HG03571 (cell line): ENCODE data around the gene ERCC3.
A peak's percentile ranks its signal among the peaks of the same experiment; 100 is the strongest.

Experiments
- ATAC-seq: cut with Tn5 transposase; IDR thresholded peaks from one replicate; pipeline ENCODE4 v1.9.1; 2021; ENCODE audit not compliant: unreplicated experiment

Gene ERCC3

DNA sequence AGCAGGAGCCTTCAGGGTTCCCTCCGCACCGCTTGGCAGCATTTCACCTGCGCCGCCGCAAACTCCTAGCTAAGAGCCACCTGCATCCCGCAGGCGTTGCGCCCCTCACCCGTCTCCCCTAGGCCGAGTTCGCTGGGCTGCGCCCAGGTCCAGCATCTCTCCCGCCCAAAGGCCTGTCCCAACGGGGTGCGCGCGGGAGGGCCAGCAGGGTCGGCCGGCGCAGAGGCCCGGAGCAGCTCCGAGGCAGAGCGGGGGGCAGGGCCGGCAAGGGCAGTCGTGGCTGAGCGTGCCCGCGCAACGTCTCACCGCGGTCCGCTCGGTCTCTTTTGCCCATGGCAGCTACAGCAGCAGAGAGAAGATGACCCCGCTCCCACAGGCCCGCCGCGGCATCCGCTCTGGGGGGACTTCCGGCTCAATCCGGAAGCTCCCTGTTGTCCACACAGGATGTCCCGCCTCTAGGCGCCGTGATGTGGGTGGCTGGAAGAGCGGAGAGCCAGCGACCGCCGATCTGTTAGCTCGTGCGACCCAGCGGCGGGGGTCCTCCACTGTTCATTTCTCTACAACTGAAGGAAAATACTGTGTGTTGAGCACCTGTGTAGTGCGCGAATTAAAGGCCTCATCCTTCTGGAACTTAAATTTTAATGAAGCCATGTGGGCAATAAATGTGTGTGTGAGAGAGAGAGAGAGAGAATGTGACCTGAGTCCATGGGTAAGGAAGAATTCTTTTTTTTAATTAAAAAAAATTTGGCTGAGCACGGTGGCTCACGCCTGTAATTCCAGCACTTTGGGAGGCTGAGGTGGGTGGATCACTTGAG is at the start of gene ERCC3:
Gene ERCC3, minus strand, starts transcription at position 397 of the 815 bp plus-strand sequence. Its CDS starts 63 bp downstream, at position 334.
- ATAC-seq = peak; percentile 98

DNA sequence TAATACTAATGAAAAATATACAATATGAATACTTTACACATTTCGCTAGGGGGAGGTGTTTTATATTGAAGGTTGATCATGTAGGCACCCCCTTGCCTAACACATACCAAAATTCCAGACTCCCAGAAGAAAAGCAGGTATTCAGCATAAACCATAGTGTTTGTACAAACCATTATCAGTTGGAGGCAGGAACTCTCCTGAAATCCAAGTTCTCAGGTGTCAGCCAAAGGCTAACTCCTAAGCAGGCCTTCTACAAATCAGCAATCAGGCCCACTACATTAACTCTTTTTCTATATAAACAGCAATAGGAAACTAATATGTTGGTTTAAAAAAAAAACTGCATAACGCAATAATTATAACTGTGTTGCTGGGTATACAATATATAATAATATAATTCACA is 49.3 kb upstream of the ERCC3 start:
- no peak for ATAC-seq

DNA sequence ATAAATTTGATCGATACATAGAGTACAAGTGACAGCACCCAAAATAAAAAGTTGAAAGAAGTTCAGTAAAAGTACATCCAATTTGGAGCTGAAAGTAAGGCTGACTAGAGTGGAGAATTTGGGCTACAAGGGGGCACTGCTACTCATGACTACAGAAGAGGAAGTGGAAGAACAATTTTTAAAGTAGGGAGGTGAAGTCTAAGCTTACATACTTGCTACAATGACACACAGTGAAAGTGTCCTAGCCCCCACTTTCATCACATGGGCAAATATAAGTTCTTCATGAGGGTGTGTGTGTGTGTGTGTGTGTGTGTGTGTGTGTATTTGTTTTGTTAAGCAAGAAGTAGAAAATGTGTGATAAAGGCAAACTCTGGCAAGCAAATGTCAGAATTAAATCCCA is 48.2 kb upstream of the ERCC3 start:
- ATAC-seq = no peak

DNA sequence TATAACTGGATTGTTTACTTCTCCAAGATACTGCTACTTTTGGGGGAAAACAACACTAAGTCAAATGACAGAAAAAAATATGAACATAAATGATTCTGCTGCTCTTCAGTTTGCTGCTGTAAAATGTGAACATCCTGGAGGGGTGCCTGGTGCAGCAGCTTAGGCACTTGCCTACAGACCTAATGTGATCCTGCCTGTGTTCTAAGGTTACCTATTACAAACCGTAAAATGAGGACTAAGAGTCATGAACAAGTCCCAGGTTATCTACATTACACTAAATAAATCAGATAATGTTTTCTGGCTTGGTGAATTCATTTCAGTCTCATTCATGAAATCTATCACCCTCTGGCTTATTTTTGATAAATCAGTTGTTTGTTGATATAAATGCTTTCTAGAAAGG is 38.4 kb upstream of the ERCC3 start:
- ATAC-seq = no peak

DNA sequence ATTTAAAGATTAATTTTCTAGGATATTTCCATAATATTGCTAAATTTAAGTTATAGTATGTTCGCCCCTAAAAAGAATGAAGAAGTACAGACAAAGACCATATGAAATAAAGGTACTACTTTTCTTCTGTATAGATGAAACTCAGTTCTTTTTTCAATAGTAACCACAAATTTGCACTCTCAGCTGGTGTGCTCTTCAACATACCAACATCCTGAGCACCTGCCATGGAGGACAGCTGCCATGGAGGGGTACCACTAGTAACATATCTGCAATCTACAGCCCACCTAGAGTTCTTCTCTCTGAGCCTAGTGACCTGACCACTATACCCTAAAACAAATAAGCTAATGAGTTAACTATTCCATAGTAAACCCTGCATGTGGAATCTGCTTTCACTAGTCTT is 36.8 kb upstream of the ERCC3 start:
- no peak for ATAC-seq

DNA sequence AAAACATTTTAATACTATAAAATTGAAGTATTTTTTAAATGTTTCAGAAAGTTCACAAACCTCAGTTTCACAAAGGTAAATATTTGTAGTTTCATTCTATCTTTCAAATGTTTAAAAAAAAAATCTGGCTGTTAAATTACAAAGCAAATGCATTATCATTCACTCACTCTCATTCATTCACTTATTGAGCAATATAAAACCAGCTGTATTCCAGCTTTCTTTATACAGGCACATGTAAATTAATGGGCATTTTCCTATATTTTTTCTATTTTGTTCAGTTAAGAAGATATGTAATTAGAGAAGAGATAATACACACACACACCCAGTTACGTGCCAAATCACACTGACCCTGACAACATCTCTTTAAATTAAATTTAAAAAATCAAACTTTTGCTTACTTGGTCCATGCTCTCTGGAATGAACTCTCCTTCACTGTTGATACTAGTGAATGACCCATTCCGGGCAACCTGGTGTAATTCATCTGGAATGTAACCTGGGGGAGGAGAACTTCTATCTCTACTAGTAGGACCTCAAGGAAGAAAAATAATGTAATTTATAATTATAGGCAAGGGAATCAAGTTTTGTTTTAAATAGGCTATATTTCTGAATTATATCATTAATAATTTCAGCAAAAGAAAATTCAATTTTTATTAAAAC is 32.5 kb upstream of the ERCC3 start:
- ATAC-seq = no peak

DNA sequence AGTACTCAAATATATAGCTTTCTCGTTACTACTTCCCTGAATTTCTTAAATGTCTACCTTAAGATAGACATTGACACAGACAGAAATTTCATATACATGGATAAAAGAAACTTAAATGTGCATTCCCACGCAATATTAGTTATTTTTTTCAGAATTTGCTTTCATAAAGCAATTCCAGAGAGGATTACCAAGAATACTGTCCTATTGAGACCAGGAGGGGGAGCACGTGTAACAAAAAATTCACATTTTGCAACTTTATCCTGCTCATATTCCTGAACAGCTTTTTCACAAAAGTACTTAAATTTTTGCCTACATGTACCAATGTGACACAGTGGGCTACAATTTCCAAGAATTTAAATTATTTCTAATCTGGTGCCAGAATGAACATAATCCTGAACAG is 30.7 kb upstream of the ERCC3 start:
- no peak for ATAC-seq

DNA sequence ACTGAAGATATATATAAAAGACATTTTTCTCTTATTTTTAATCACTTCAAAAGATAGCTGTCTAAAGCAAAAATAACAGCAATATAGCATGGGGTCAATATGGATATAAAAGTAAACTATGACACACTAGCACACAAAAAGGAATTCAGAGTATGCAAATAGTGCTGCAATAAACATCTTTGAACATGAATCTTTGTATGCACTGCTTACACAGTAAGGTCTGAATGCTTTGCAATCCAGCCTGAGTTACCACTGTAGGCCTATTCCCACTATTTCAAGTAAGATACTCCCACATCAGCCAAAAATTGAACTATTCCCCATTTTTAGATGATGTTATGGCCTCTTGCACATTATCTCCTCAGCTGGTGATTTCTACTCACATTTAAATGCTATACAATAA is 27.4 kb upstream of the ERCC3 start:
- ATAC-seq = no peak

DNA sequence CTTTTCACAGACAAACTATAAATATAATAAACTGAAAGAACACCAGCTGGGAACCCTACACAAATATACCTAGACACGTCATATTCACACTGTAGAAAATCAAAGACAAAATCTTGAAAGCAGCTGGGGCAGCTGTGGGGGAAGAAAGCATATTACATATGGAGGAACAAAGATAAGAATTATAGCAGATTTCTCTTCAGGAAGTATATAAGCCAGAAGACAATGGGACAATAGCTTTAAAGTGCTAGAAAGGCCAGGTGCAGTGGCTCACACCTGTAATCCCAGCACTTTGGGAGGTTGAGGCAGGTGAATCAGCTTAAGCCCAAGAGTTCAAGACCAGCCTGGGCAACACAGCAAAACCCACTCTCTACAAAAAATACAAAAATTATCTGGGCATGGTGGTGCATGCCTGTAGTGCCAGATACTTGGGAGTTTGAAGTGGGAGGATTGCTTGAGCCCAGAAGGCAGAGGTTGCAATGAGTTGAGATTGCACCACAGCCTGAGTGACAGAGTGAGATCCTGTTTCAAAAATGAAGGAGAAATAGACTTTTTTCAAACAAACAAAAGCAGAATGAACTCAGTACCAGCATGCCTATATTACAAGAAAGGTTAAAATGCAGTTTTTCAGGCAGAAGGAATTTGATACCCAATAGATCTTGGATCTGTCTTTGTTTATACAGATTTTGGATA is 26.8 kb upstream of the ERCC3 start:
- ATAC-seq = no peak

DNA sequence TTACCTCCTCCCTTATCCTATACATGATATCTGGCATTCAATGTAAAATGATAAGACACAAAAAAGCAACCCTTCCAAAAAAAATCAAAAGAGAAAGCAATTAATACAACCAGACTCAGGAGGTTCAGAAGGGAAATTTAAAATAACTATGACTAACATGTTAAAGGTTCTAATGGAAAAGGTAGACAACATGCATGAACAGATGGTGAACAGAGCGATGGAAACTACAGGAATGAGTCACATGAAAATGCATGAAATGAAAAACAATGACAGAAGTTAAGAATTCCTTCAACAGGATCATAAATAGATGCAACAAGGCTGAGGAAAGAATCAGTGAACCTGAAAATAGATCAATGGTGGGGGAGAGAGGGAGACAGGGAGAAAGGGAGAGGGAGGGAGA is 26.1 kb upstream of the ERCC3 start:
- no peak for ATAC-seq

DNA sequence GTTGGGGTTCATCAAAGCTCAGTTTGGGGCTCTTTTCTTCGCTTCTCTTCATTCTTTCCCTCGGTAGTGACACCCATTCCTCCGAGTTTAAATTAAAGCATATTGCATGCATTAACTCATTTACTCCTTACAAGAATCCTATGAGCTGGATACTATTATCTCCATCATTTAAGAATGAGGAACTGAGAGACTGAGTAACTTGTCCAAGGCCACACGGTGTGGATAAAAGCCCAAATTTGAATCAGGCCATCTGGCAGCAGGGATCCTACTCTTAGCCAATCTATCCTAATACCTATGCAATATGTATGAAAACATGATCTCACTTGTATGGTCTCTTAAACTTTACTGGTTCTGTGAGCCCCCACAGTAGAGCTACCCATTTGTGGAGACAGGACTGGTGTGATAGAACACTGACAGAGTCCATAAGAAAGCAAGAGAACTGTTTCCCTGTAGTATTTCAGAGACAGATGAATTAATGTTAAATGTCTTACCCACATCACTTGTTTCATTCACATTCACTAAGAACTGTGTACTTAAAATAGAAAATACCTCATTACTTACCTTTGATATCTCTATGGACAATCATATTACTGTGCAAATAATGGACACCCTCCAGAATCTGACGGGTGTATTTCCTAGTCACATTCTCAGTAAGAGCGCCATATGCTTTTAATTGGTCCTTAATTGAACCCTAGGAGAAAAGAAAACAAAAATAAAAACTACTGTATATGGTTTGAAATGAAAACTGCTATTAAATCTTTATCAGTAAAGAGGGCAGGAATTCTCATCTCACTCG is 20.4 kb upstream of the ERCC3 start:
- no peak for ATAC-seq

DNA sequence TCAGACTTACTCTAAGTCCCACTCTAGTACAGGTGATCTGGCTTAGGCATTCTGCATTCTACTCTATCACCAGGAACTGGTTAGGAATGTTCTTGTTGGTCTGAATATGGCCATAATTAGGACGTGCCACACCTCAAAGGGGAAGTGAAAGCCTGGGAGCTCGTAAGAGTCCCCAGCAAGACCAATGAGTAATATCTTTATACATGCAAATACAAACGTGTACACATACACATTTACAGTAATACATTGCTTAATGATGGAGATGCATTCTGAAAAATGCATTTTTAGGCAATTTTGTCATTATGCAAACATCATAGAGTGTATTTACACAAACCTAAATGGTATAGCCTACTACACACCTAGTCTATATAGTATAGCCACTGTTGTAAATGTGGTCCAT is 19.5 kb upstream of the ERCC3 start:
- peak; percentile 95 for ATAC-seq

DNA sequence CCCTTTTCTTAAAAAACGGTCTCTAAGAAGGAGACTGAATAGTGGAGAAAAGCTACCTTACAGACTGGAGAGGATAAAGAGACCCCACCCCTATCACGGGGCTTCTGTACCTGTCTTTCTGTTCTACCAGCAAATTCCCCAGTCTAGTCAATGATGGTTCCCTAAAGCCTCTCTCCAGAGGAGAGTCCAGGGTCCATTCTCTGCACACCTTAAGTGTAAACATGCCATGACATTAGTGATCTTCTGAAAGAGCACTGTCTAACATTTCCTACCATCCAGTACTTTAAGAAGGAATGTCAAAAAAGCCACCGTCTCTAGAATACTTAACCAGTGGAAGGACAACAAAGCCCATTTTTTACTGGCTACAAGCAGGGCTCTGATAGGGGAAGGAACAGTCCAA is 17.0 kb upstream of the ERCC3 start:
- ATAC-seq = no peak

DNA sequence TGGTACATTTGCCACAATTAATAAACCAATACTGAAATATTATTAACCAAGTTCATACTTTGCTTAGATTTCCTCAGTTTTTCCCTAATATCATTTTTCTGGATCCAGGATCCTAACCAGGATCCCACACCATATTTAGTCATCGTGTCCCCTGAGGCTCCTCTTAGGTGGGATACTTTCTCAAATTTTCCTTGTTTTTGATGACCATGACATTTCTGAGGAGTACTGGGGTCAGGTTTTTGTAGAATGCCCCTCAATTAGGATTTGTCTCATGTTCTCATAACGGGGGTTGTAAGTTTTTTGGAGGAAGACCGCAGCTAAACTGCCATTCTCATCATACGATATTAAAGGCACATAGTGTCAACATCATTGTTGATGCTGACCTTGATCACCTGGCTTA is 15.5 kb upstream of the ERCC3 start:
- ATAC-seq = no peak

DNA sequence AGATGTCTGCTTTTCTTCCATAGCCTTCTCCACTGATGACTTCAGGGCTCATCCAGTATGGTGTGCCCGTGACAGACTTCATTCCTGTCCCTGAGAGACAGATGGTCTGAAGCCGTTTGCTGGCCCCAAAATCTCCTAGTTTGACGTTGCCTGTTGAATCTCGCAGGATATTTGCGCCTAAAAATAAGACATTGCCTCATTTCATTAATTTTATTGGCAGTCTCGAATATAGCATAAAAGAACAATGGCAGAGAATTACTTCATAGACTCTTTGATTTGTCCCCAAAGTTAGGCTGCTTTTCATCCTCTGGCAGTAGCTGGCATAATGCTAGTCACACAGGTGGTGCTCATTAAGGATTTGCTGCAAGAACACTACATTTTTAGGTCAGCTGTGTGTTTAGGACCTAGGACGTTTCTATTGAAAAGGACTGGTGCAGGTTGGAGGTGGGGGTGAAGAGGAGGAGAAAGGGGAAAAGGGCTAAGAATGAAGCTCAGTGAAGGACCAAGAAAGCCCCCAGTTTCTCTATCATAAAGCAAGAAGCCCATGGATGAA is 14.7 kb upstream of the ERCC3 start:
- ATAC-seq = no peak

DNA sequence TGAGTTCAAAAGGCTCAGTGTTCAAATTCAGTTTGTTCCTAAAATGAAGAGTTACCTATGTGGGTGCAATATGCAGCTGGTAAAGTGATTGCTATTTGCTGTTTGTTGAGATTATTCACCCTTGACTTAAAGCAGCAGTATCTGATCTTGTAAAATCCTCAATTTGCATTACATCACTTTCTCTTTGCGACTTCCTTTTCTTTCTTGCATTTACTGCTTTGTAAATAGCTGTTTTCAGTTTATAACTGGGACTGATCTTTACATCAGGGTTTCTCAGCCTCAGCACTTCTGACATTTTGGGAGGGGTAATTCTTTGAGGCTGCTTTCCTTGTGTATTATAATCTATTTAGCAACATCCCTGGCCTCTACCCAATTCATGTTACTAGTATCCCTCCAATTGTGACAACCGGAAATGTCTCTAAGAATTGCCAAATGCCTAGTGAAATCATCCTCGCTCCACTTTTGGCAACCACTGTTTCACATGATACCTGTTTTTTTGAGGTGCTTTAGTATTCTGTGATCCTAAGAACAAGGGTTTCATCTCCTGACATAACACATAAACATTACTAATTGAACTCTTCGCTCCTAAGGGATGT is 12.1 kb upstream of the ERCC3 start:
- no peak for ATAC-seq

DNA sequence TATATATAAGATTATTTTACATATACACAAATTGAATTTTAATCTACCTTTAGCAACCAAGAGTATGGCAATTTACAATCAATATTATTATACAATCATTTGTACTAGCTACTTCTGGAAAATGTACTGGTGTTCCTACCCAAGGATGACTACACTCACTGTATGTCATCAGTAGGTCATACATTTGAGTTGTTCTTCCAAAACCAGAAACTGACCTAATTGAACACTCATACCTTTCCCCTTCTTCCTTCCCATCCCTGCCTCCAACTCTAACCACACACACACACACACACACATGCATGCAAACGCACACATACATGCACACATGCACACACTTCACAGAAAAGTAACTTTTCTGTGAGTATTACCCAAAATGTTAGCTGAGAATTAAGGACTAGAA is 8.2 kb upstream of the ERCC3 start:
- ATAC-seq = no peak

DNA sequence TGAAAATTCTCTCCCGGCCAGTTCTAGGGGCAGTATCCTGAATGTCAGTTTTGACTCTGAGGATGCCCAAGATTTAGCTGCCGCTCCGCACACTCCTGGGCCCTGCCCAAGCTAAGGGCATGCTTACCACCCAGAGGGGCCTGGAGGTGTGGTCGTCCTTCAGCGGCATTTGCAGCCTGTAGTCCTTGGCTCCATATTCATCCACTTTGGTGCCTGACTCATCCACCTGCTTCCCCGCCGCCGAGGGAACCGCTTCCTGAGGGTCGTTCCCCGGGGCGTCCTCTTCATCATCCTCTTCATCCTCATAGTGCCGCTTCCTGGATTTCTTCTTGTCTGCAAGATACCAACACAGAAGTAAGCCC is 577 bp downstream of the ERCC3 start:
- no peak for ATAC-seq

DNA sequence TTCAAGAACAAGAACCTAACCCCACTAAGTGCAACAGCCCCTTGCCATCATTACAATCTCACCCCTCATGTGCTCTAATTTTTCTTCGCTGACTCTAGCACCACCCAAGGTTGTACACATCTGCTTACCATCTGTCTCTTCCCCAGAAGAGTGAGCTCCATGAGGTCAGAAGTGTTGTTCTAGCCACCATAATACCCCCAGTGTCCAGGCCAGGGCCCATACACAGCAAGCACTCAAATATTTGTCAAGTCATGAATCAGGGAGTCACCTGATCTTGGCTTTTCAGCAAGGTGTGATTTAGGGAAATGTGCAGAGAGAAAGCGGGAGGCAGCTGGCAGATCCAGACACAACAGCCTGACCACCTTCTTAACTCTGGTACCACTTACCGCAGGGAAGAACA is 5.7 kb downstream of the ERCC3 start:
- no peak for ATAC-seq

DNA sequence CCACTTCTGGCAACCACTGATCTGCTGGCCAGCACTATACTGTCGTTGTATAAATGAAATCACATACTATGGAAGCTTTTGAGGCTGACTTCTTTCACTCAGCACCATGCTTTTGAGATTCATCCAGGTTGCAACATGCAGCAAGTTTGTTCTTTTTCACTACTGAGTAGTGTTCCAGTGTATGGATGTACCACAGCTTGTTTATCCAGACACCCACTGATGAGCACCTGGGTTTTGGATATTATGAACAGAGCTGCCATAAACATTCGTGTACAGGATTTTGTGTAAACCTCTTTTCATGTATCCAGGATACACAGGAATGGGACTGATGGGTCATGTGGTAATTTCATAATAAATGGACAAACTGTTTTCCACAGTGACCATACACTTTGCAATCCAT is 10.7 kb downstream of the ERCC3 start:
- ATAC-seq = no peak

DNA sequence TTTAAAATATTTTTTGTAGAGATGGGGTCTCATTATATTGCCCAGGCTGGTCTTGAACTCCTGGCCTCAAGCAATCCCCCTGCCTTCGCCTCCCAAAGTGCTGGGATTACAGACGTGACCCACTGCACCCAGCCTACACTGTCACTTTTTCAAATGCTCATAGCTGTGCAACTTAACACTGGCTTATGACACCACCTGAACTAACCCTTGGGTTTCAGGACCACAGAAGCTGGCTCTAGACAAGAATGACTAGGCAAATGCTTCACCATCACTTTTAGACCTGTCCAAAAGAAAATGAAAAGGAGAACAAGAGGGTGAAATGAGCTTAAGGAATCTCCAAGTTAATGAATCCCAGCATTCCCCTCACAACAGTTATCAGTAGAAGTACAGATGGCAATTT is 13.3 kb downstream of the ERCC3 start:
- no peak for ATAC-seq
